ENCODE results near the gene TMCO4. TPM values are rescaled to one million over a fixed set of nuclear protein-coding genes. Genes with fewer than 3 reads are reported as not detected.

TMCO4 gene
- total RNA-seq, 1 donor from 2014 or later: 4.1 TPM

DNA sequence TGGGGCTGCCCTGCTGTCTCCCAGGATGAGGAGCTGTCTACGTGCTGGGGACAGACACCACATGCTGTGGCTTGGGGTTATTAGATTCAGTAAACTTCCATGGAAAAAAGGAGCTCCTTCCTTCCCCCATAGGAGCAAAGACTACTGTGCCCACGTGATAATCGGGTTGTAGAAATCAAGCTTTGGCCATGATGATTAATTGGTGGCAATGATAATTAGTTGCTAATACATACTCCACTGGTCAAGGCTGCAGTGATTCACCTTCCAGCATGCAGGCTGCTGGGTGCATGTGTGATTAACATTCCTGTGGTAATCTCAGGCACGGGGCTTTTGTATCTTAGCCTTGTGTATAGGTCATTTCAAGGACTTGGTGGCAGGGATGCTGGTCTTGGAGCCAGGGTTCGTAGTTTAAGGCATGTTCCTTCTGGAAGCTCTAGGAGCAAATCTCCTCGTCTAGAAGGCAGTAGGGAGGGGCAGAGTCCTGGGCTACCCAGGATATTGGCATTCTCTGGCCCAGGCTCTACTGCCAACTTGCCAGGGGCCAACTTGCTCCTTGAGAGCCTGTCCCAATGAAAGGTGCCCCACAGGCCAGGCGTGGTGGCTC lies 41.4 kb downstream of the TMCO4 start:
- H3K4me3 Mint-ChIP-seq (ENCODE audit: unreplicated experiment): no peak overlapping the region
- no peaks in the 10 kb centered on the region for H3K36me3 Mint-ChIP-seq (ENCODE audit: low read depth, unreplicated experiment)
- no peaks in the 10 kb centered on the region for H3K9me3 Mint-ChIP-seq (ENCODE audit: unreplicated experiment)
- H3K27me3 Mint-ChIP-seq (ENCODE audit: unreplicated experiment): peaks cover 2% of the 10 kb centered on the region
- DNase-seq (ENCODE audit: low spot score): no peak
- H3K4me1 Mint-ChIP-seq (ENCODE audit: unreplicated experiment): no peaks in the 10 kb centered on the region
- H3K27ac Mint-ChIP-seq (ENCODE audit: unreplicated experiment): no peak overlapping the region
- TF ChIP-seq, protein P1, sequence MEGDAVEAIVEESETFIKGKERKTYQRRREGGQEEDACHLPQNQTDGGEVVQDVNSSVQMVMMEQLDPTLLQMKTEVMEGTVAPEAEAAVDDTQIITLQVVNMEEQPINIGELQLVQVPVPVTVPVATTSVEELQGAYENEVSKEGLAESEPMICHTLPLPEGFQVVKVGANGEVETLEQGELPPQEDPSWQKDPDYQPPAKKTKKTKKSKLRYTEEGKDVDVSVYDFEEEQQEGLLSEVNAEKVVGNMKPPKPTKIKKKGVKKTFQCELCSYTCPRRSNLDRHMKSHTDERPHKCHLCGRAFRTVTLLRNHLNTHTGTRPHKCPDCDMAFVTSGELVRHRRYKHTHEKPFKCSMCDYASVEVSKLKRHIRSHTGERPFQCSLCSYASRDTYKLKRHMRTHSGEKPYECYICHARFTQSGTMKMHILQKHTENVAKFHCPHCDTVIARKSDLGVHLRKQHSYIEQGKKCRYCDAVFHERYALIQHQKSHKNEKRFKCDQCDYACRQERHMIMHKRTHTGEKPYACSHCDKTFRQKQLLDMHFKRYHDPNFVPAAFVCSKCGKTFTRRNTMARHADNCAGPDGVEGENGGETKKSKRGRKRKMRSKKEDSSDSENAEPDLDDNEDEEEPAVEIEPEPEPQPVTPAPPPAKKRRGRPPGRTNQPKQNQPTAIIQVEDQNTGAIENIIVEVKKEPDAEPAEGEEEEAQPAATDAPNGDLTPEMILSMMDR (IDR thresholded peaks at IDR 0.05; ENCODE audit: unreplicated experiment): no peak

DNA sequence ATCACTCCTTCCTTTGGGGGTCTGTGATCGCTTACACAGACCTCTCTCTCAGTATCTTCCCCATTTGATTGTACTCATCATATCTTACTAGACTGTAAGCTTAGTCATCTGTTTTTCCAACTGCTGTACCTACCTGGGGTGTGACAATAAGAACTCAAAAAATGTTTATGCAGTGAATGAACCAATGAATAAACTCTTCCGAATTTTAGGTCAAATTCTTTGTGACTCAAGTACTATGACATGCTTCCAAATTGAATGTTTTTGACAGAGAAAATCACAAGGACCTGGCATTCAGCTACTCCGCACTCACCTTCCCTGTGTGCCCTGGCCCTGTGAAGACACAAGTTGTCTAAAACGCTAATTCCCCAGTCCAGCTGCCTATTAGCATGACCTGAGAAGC lies 42.1 kb downstream of the TMCO4 start:
- no peaks in the 10 kb centered on the region for H3K4me1 Mint-ChIP-seq (ENCODE audit: unreplicated experiment)
- TF ChIP-seq, protein P1 (IDR thresholded peaks at IDR 0.05; ENCODE audit: unreplicated experiment): no peak
- H3K27me3 Mint-ChIP-seq (ENCODE audit: unreplicated experiment): peaks cover 2% of the 10 kb centered on the region
- H3K4me3 Mint-ChIP-seq (ENCODE audit: unreplicated experiment): peak overlapping the region; percentile 29
- no peak overlapping the region for H3K27ac Mint-ChIP-seq (ENCODE audit: unreplicated experiment)
- no peaks in the 10 kb centered on the region for H3K9me3 Mint-ChIP-seq (ENCODE audit: unreplicated experiment)
- no peak for DNase-seq (ENCODE audit: low spot score)
- H3K36me3 Mint-ChIP-seq (ENCODE audit: low read depth, unreplicated experiment): no peaks in the 10 kb centered on the region

DNA sequence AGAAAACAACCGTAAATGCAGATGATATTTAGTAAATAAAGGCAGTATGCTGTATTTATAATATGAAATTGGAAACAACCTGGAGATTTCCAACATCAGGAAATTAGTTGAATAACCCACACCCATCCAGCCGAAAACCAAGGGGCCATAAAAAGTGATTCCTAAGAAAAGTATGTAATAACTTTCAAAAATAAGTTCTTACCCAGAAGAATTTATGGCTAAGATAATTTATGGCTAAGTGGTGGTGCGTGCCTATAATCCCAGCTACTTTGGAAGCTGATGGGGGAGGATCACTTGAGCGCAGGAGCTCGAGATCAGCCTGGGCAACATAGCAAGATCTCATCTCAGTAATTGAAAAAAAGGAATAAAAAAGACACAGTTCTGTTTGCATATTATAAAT lies 43.2 kb downstream of the TMCO4 start:
- Mint-ChIP-seq H3K27me3 (ENCODE audit: unreplicated experiment) (peaks cover 4% of the 10 kb centered on the region), H3K4me1 (ENCODE audit: unreplicated experiment) (no peaks in the 10 kb centered on the region), H3K9me3 (ENCODE audit: unreplicated experiment) (no peaks in the 10 kb centered on the region), H3K4me3 (ENCODE audit: unreplicated experiment) (no peak overlapping the region), H3K36me3 (ENCODE audit: low read depth, unreplicated experiment) (no peaks in the 10 kb centered on the region), H3K27ac (ENCODE audit: unreplicated experiment) (no peak overlapping the region)
- DNase-seq (ENCODE audit: low spot score): no peak
- TF ChIP-seq, protein P1 (IDR thresholded peaks at IDR 0.05; ENCODE audit: unreplicated experiment): no peak

DNA sequence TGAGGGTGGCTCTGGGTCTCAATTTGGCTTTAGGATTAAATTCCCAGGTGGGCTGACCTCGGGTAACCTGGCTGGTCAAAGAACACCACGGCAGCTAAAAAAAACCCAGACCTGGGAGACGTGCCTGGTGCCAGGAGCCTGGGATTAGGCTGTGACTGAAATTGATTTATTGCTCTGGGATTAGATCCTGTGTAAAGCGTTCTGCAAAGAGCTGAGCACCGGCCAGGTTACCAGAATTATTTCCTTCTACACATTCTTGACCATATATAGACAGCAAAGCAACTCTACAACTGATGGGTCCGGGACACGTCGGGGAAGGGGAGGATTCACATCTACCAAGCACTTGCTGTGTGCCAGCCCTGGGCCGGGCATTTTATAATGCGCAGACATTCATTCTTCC lies 45.2 kb downstream of the TMCO4 start:
- Mint-ChIP-seq H3K4me1 (ENCODE audit: unreplicated experiment) (no peaks in the 10 kb centered on the region), H3K27ac (ENCODE audit: unreplicated experiment) (no peak overlapping the region), H3K9me3 (ENCODE audit: unreplicated experiment) (no peaks in the 10 kb centered on the region), H3K27me3 (ENCODE audit: unreplicated experiment) (peaks cover 4% of the 10 kb centered on the region), H3K36me3 (ENCODE audit: low read depth, unreplicated experiment) (no peaks in the 10 kb centered on the region), H3K4me3 (ENCODE audit: unreplicated experiment) (no peak overlapping the region)
- TF ChIP-seq, protein P1 (IDR thresholded peaks at IDR 0.05; ENCODE audit: unreplicated experiment): no peak
- no peak for DNase-seq (ENCODE audit: low spot score)

DNA sequence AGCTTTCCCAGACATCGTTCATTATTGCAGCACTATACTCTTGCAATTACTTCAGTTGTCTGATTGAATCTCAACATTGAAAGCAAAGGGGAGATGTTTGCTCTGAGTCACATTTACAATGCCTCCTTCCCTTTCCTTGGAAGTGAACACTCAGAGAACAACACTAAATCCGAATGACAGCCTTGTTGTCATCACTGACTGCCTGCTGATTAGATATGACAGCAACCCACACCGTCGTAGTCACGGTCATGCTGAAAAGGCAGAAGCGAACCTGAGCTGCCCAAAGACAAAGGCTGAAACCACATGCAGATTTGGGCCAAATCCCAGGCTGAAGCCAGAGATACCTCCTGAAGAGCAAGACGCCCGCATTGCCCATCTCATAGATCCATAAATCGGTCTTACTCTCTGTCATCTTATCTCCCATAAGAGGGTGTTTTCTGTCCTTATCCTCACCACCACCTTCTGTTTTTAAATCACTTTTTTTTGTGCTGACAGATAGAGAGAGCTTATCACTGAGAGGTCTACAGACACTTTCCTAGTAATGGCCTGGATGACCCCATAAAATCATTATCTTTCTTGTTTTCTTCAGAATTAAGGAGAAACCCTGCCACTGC lies 47.5 kb downstream of the TMCO4 start:
- H3K4me3 Mint-ChIP-seq (ENCODE audit: unreplicated experiment): no peak overlapping the region

More for the DNA sequence above, 47.5 kb downstream of the TMCO4 start:
- Mint-ChIP-seq H3K27ac (ENCODE audit: unreplicated experiment) (no peak overlapping the region), H3K4me1 (ENCODE audit: unreplicated experiment) (no peaks in the 10 kb centered on the region), H3K9me3 (ENCODE audit: unreplicated experiment) (no peaks in the 10 kb centered on the region), H3K36me3 (ENCODE audit: low read depth, unreplicated experiment) (no peaks in the 10 kb centered on the region), H3K27me3 (ENCODE audit: unreplicated experiment) (peaks cover 2% of the 10 kb centered on the region)
- TF ChIP-seq, protein P1 (IDR thresholded peaks at IDR 0.05; ENCODE audit: unreplicated experiment): no peak
- no peak for DNase-seq (ENCODE audit: low spot score)

Measured in endothelial cell (in vitro differentiated cells).